ENCODE data around the gene PDE4B.

GRCh38 chr1:66046415-66046814, 253.7 kb downstream of the PDE4B start:
- no peak for TF ChIP-seq CTCF (IDR thresholded peaks at IDR 0.05)
- no peak for TF ChIP-seq EZH2 (IDR thresholded peaks at IDR 0.05)
- no peak for TF ChIP-seq EZH2phosphoT487 (IDR thresholded peaks at IDR 0.05)
